Chondrocyte (in vitro differentiated cells): ENCODE measurements around the gene CISD2. TPM values are rescaled to one million over a fixed set of nuclear protein-coding genes. Genes with fewer than 3 reads are reported as not detected.
A peak's percentile ranks its signal among the peaks of the same experiment; 100 is the strongest.

Experiments
- DNase-seq: peaks from one replicate; pipeline ENCODE4 v3.0.0; 2021; ENCODE audit warnings: mixed read lengths, low spot score
- H3K27ac Mint-ChIP-seq: one replicate; pipeline ENCODE4 v1.8.0; 2021; ENCODE audit warnings: mild to moderate bottlenecking, moderate library complexity, mixed read lengths; ENCODE audit not compliant: unreplicated experiment
- H3K27me3 Mint-ChIP-seq: 2 replicates; pipeline ENCODE4 v1.8.0; 2021; ENCODE audit warnings: low read depth, mixed read lengths
- H3K36me3 Mint-ChIP-seq: 2 replicates; pipeline ENCODE4 v1.8.0; 2021; ENCODE audit warnings: low read depth, mixed read lengths
- H3K4me1 Mint-ChIP-seq: 2 replicates; pipeline ENCODE4 v1.8.0; 2021; ENCODE audit warnings: low read depth, mild to moderate bottlenecking, mixed read lengths
- H3K4me3 Mint-ChIP-seq: one replicate; pipeline ENCODE4 v1.8.0; 2021; ENCODE audit warnings: mild to moderate bottlenecking, moderate library complexity, mixed read lengths; ENCODE audit not compliant: unreplicated experiment
- H3K9me3 Mint-ChIP-seq: 2 replicates; pipeline ENCODE4 v1.8.0; 2021; ENCODE audit warnings: low read depth, mixed read lengths
- CTCF ChIP-seq: fragments of 200-600 bp; sonication (generic); IDR thresholded peaks from 2 replicates; pipeline ENCODE4 v1.5.0; 2021; ENCODE audit warnings: antibody characterized with exemption, mild to moderate bottlenecking, moderate library complexity
- total RNA-seq: library from RNA; stranded (reverse); gene quantifications from 3 replicates; pipeline ENCODE4 v1.2.1, GENCODE V29; 2021

CISD2 gene
- total RNA-seq, 1 donor from 2014 or later = 30.9 TPM

GRCh38 chr4:102827674-102828496, 40.9 kb upstream of the CISD2 start:
- Mint-ChIP-seq H3K9me3 (no peaks in the 10 kb centered on the region), H3K27me3 (no peaks in the 10 kb centered on the region), H3K27ac (no peak overlapping the region), H3K4me3 (no peak overlapping the region), H3K36me3 (no peaks in the 10 kb centered on the region), H3K4me1 (peaks cover 13% of the 10 kb centered on the region)
- DNase-seq = peak; percentile 98
- no peak for TF ChIP-seq CTCF

GRCh38 chr4:102828497-102828808, 40.3 kb upstream of the CISD2 start:
- Mint-ChIP-seq H3K27me3 (no peaks in the 10 kb centered on the region), H3K4me3 (no peak overlapping the region), H3K9me3 (no peaks in the 10 kb centered on the region), H3K27ac (no peak overlapping the region), H3K4me1 (peaks cover 13% of the 10 kb centered on the region), H3K36me3 (no peaks in the 10 kb centered on the region)
- peak; percentile 36 for TF ChIP-seq CTCF
- DNase-seq = no peak

DNA sequence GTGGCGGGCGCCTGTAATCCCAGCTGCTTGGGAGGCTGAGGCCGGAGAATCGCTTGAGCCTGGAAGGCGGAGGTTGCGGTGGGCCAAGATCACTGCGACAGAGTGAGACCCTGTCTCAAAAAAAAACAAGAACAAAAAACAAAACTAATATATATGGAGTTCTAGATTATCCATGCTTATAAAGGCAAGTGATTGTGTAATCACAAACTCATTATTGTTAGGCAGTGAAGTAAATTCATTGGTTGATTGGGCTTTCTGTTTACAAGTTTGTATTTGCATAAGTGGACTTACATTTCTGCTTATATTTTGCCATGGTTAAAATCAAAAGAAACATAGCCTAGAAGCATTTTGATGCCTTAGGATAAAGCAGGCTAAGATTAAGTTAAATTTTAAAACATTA, 39.0 kb upstream of the CISD2 start:
- Mint-ChIP-seq H3K27me3 (no peaks in the 10 kb centered on the region), H3K9me3 (no peaks in the 10 kb centered on the region), H3K4me3 (no peak overlapping the region), H3K27ac (no peak overlapping the region), H3K4me1 (peaks cover 13% of the 10 kb centered on the region), H3K36me3 (no peaks in the 10 kb centered on the region)
- DNase-seq = no peak
- TF ChIP-seq CTCF = no peak

DNA sequence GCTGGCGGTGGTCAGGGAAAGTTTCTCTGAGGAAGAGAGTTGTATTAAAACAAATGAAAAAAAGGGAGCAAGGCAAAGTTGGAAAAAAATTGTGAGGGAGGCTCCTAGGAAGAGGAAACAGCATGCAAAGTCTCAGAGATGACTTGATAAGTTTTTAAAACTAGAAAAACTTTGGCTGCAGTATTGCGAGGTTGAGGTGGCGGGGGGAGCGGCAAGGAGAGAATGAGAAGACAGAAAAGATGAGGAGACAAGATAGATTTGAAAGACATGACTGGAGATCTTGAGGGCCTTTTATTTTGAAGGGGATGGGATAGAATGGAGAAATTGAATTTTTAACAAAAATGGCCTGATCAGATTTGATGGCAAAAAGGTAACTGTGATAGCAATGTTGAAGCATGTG, 36.7 kb upstream of the CISD2 start:
- H3K36me3 Mint-ChIP-seq = no peaks in the 10 kb centered on the region
- H3K27ac Mint-ChIP-seq = no peak overlapping the region
- no peak for DNase-seq
- no peaks in the 10 kb centered on the region for H3K9me3 Mint-ChIP-seq
- no peak overlapping the region for H3K4me3 Mint-ChIP-seq
- H3K4me1 Mint-ChIP-seq = peaks cover 13% of the 10 kb centered on the region
- TF ChIP-seq CTCF = no peak
- no peaks in the 10 kb centered on the region for H3K27me3 Mint-ChIP-seq

GRCh38 chr4:102832667-102833066, 36.1 kb upstream of the CISD2 start:
- TF ChIP-seq CTCF = no peak
- no peak overlapping the region for H3K4me3 Mint-ChIP-seq
- no peak overlapping the region for H3K27ac Mint-ChIP-seq
- H3K9me3 Mint-ChIP-seq = no peaks in the 10 kb centered on the region
- no peaks in the 10 kb centered on the region for H3K27me3 Mint-ChIP-seq
- no peak for DNase-seq
- no peaks in the 10 kb centered on the region for H3K36me3 Mint-ChIP-seq
- peaks cover 13% of the 10 kb centered on the region for H3K4me1 Mint-ChIP-seq
